OCI-LY7 (cell line): ENCODE measurements around the gene EP300. TPM values are rescaled to one million over a fixed set of nuclear protein-coding genes. Genes with fewer than 3 reads are reported as not detected.

ENCODE experiments used
- BruUV-seq: library from RNA; stranded (reverse); fragments of 400-500 nt; replicated peaks from 2 replicates; lab custom pipeline; 2021; lab: Mats Ljungman, UMichigan
- CTCF ChIA-PET: fragments of 300-600 bp; sonication (Branson Sonifier 250); formaldehyde crosslinking; loops from one replicate; lab custom pipeline; 2022; ENCODE audit warnings: antibody characterized with exemption; ENCODE audit not compliant: unreplicated experiment; lab: Charles Lee
- POLR2A ChIA-PET: fragments of 300-600 bp; sonication (Branson Sonifier 250); formaldehyde crosslinking; loops from one replicate; lab custom pipeline; 2022; ENCODE audit warnings: antibody characterized with exemption; lab: Charles Lee
- DNase-seq: peaks from one replicate; pipeline ENCODE4 v3.0.0-alpha.2; 2015; ENCODE audit warnings: low spot score
- H2AFZ ChIP-seq: fragments of 200-600 bp; sonication (generic), shearing (Covaris generic); 2 replicates; pipeline ENCODE4 v1.6.1; 2014; ENCODE audit warnings: mild to moderate bottlenecking, antibody characterized with exemption, low read length, moderate library complexity
- H3K27ac ChIP-seq: fragments of 200-600 bp; sonication (generic); 2 replicates; pipeline ENCODE4 v1.5.1; 2014; ENCODE audit warnings: mixed run types, low read depth, mild to moderate bottlenecking, moderate library complexity, low read length, inconsistent platforms; ENCODE audit not compliant: poor library complexity, severe bottlenecking
- H3K36me3 ChIP-seq: fragments of 200-600 bp; sonication (generic); 2 replicates; pipeline ENCODE4 v1.6.1; 2014; ENCODE audit warnings: mild to moderate bottlenecking, antibody characterized with exemption, low read length, moderate library complexity, mixed read lengths; ENCODE audit not compliant: insufficient read depth
- H3K4me1 ChIP-seq: fragments of 200-600 bp; sonication (generic); 2 replicates; pipeline ENCODE4 v1.5.1; 2014; ENCODE audit warnings: mild to moderate bottlenecking, low read length; ENCODE audit not compliant: insufficient read depth, poor library complexity, severe bottlenecking
- H3K4me2 ChIP-seq: fragments of 200-600 bp; sonication (generic); 2 replicates; pipeline ENCODE4 v1.6.1; 2014; ENCODE audit warnings: mild to moderate bottlenecking, low read length
- H3K4me3 ChIP-seq: fragments of 200-600 bp; sonication (generic); 2 replicates; pipeline ENCODE4 v1.5.1; 2014; ENCODE audit warnings: mild to moderate bottlenecking, low read depth, low read length; ENCODE audit not compliant: poor library complexity, severe bottlenecking
- H3K79me2 ChIP-seq: fragments of 200-600 bp; sonication (generic); 2 replicates; pipeline ENCODE4 v1.6.1; 2016; ENCODE audit warnings: low read depth, mild to moderate bottlenecking, low read length, moderate library complexity, mixed read lengths; ENCODE audit not compliant: insufficient read depth
- H3K9me2 ChIP-seq: fragments of 200-600 bp; sonication (generic); 2 replicates; pipeline ENCODE4 v1.6.1; 2016; ENCODE audit warnings: mild to moderate bottlenecking, low read length, mixed read lengths; ENCODE audit not compliant: insufficient read depth
- H3K9me3 ChIP-seq: fragments of 200-600 bp; sonication (generic); 2 replicates; pipeline ENCODE4 v1.6.1; 2014; ENCODE audit warnings: mild to moderate bottlenecking, mixed run types, low read length, mixed read lengths
- H4K20me1 ChIP-seq: fragments of 200-600 bp; sonication (generic); 2 replicates; pipeline ENCODE4 v1.6.1; 2014; ENCODE audit warnings: mild to moderate bottlenecking, antibody characterized with exemption, low read length, moderate library complexity, mixed read lengths; ENCODE audit not compliant: insufficient read depth
- EZH2phosphoT487 ChIP-seq: fragments of 200-600 bp; sonication (generic); IDR thresholded peaks from 2 replicates; pipeline ENCODE4 v1.6.1; 2018; ENCODE audit warnings: low read depth, borderline replicate concordance, mild to moderate bottlenecking, mixed run types, antibody characterized with exemption, low read length, moderate library complexity, mixed read lengths
- intact Hi-C: fragments of 100-400 bp; cut with micrococcal nuclease; formaldehyde crosslinking; loops from one replicate; pipeline ENCODE4 v1.10.0; 2022; ENCODE audit not compliant: unreplicated experiment
- total RNA-seq, 2 experiments: library from RNA; depleted of rRNA in 1 of 2; stranded (reverse); fragments of >200 nt in 1 of 2; shearing (Covaris generic) in 1 of 2; gene quantifications; 2 replicates each; pipeline ENCODE4 v1.2.3, GENCODE V29; 2014 to 2022
- TF ChIP-seq, protein P1 (sequence below): fragments of 200-600 bp; sonication (generic); conservative IDR thresholded peaks from 2 replicates; pipeline ENCODE4 v1.5.1; 2014; ENCODE audit warnings: mild to moderate bottlenecking, antibody characterized with exemption, low read length, moderate library complexity, mixed read lengths

EP300 gene
- total RNA-seq, 2 experiments from 2014 or later, result 46.2 to 108 TPM

DNA sequence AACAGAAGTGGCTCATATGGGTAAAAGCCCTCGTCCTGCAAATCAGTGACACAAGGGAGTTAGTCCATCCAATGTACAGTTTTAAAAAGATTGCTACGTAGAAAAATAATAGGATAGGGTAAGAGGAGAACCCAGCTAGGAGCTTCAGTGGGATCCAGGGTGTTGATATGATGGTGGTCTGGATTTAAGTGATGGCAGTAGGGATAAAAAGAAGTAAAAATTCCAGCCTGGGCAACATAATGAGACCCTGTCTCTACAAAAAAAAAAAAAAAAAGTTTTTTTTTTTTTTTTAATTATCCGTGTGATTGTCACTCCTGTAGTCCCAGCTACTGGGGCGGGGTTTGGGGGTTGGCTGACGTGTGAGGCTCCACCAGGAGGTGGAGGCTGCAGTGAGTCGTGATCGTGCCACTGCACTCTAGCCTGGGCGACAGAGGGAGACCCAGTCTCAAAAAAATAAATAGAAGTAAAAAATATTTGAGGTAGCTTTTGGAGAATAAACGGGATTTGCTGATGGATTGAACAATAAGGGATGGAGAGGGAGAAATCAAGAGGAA, 105.7 kb downstream of the EP300 start:
- intact Hi-C loops, result no loop called here
- Histone ChIP-seq H3K4me2 (peak overlapping the region; percentile 82), H3K4me3 (peak overlapping the region; percentile 78), H3K36me3 (no peaks in the 10 kb centered on the region), H4K20me1 (no peaks in the 10 kb centered on the region), H3K9me3 (no peaks in the 10 kb centered on the region), H3K9me2 (no peaks in the 10 kb centered on the region), H3K4me1 (peaks cover 13% of the 10 kb centered on the region), H2AFZ (peak overlapping the region; percentile 77), H3K79me2 (no peaks in the 10 kb centered on the region), H3K27ac (no peak overlapping the region)
- ChIA-PET POLR2A (no interaction called here), CTCF (no interaction called here)
- TF ChIP-seq, protein P1, sequence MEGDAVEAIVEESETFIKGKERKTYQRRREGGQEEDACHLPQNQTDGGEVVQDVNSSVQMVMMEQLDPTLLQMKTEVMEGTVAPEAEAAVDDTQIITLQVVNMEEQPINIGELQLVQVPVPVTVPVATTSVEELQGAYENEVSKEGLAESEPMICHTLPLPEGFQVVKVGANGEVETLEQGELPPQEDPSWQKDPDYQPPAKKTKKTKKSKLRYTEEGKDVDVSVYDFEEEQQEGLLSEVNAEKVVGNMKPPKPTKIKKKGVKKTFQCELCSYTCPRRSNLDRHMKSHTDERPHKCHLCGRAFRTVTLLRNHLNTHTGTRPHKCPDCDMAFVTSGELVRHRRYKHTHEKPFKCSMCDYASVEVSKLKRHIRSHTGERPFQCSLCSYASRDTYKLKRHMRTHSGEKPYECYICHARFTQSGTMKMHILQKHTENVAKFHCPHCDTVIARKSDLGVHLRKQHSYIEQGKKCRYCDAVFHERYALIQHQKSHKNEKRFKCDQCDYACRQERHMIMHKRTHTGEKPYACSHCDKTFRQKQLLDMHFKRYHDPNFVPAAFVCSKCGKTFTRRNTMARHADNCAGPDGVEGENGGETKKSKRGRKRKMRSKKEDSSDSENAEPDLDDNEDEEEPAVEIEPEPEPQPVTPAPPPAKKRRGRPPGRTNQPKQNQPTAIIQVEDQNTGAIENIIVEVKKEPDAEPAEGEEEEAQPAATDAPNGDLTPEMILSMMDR, result peak; percentile 23; the same call in 1 of the 2 replicates
- no peak for TF ChIP-seq EZH2phosphoT487
- no TSS peak for BruUV-seq
- DNase-seq, result peak; percentile 47

DNA sequence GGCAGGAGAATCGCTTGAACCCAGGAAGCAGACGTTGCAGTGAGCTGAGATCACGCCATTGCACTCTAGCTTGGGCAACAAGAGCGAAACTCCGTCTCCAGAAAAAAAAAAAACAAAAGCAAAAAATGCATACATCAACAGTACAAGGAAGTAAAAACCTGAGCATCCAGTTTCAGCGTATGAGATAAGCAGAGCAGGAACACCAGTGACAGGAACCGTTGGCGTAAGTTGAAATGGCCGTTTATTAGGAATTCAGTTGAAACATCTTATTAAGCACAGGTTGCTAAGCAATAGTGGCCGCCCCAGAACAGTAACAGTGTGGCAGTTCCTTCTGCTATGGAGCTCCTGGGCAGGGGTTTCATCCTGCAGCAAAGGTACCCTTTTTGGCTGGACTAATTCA, 108.7 kb downstream of the EP300 start:
- H3K4me3 ChIP-seq, result no peak overlapping the region
- no peaks in the 10 kb centered on the region for H4K20me1 ChIP-seq
- no peaks in the 10 kb centered on the region for H3K9me3 ChIP-seq
- H3K27ac ChIP-seq, result no peak overlapping the region
- ChIA-PET POLR2A (no interaction called here), CTCF (no interaction called here)
- no peak for DNase-seq
- H3K79me2 ChIP-seq, result peaks cover 8% of the 10 kb centered on the region; the same call in 1 of the 2 replicates
- intact Hi-C loops, result no loop called here
- no peaks in the 10 kb centered on the region for H3K9me2 ChIP-seq
- TF ChIP-seq EZH2phosphoT487, result no peak
- TF ChIP-seq, protein P1, result no peak
- H2AFZ ChIP-seq, result no peak overlapping the region; the same call in 1 of the 2 replicates
- no peak overlapping the region for H3K4me2 ChIP-seq
- peaks cover 18% of the 10 kb centered on the region for H3K4me1 ChIP-seq
- H3K36me3 ChIP-seq, result no peaks in the 10 kb centered on the region
- no TSS peak for BruUV-seq

DNA sequence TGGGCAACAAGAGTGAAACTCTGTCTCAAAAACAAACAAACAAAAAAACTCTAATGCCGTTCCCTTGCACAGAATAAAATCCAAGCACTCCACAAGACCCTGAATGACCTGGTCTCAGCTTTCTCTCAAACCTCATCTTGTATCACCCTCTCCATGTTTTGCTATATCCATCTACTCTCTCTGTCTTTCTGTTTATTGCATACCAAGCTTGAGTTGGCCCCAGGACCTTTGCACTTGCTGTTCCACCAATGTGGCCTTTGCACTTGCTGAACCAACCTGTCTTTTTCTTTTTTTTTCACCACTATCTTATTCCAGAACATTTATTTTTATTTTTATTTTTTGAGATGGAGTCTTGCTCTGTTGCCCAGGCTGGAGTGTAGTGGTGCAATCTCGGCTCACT, 110.7 kb downstream of the EP300 start:
- BruUV-seq, result no TSS peak

More for the DNA sequence above, 110.7 kb downstream of the EP300 start:
- H3K9me2 ChIP-seq, result no peaks in the 10 kb centered on the region
- intact Hi-C loops, result no loop called here
- DNase-seq, result no peak
- no peak overlapping the region for H3K27ac ChIP-seq
- POLR2A ChIA-PET, result interaction anchor here (0.6 kb wide), 1 partner anchor 287 kb away, joined by 3 read pairs; no protein-coding TSS in a partner anchor
- no peak overlapping the region for H2AFZ ChIP-seq
- H3K4me3 ChIP-seq, result no peak overlapping the region
- no peak overlapping the region for H3K4me2 ChIP-seq
- H3K79me2 ChIP-seq, result peaks cover 17% of the 10 kb centered on the region; the same call in 1 of the 2 replicates
- no peak for TF ChIP-seq EZH2phosphoT487
- TF ChIP-seq, protein P1, result no peak
- H3K36me3 ChIP-seq, result no peaks in the 10 kb centered on the region
- no peaks in the 10 kb centered on the region for H3K9me3 ChIP-seq
- CTCF ChIA-PET, result no interaction called here
- H3K4me1 ChIP-seq, result peaks cover 24% of the 10 kb centered on the region
- H4K20me1 ChIP-seq, result no peaks in the 10 kb centered on the region
